NCI-H187 (cell line): Measurements from ENCODE around the gene ZNF324B.
"Not testable (repeated sequence)": the region's sequence is repeated elsewhere in the genome, so short reads cannot be mapped to it uniquely, and the experiment has no call there.

ENCODE experiments used
- DNase-seq, 2 experiments: peaks; one replicate each; lab custom pipeline; 2025; lab: John Stamatoyannopoulos, UW

ZNF324B gene

GRCh38 chr19:58455306-58455705, 3.9 kb downstream of the ZNF324B start:
- DNase-seq: no peak

GRCh38 chr19:58456111-58456510, 4.7 kb downstream of the ZNF324B start:
- DNase-seq: no peak

GRCh38 chr19:58460039-58460438, 8.6 kb downstream of the ZNF324B start:
- DNase-seq: no peak

GRCh38 chr19:58466089-58466759, 14.8 kb downstream of the ZNF324B start:
- DNase-seq: no peak

- peak; percentile 94 to 98 for DNase-seq
These were observed 15.6 kb downstream of the ZNF324B start, which contains the start of gene ZNF324 for GRCh38 chr19:58466760-58467589. Gene ZNF324, plus strand, starts transcription at chr19:58467080. Its CDS starts 2,106 bp downstream, at chr19:58469186.

GRCh38 chr19:58468216-58468839, 16.9 kb downstream of the ZNF324B start:
- DNase-seq: no peak

- no peak for DNase-seq
These were observed 18.0 kb downstream of the ZNF324B start for GRCh38 chr19:58469241-58470013.

- not testable (repeated sequence) for DNase-seq
These were observed 19.6 kb downstream of the ZNF324B start for GRCh38 chr19:58470837-58471543.

GRCh38 chr19:58471736-58472135, 20.3 kb downstream of the ZNF324B start:
- no peak for DNase-seq

- DNase-seq: no peak
These were observed 22.4 kb downstream of the ZNF324B start for GRCh38 chr19:58473775-58474174.

- DNase-seq: no peak
These were observed 23.0 kb downstream of the ZNF324B start for GRCh38 chr19:58474291-58474996.

- DNase-seq: no peak
These were observed 23.7 kb downstream of the ZNF324B start for GRCh38 chr19:58474997-58475713.

GRCh38 chr19:58475714-58476497, 24.5 kb downstream of the ZNF324B start, which contains the start of gene ZNF446:
Gene ZNF446, plus strand, starts transcription at chr19:58476352. Its CDS starts 867 bp downstream, at chr19:58477219.
- peak; percentile 92 to 95 for DNase-seq

GRCh38 chr19:58476498-58477015, 25.1 kb downstream of the ZNF324B start:
- DNase-seq: no peak

- no peak for DNase-seq
These were observed 25.7 kb downstream of the ZNF324B start for GRCh38 chr19:58477130-58477529.

GRCh38 chr19:58477871-58478270, 26.4 kb downstream of the ZNF324B start:
- no peak for DNase-seq

GRCh38 chr19:58479303-58479702, 27.9 kb downstream of the ZNF324B start:
- DNase-seq: no peak

- no peak for DNase-seq
These were observed 28.5 kb downstream of the ZNF324B start for GRCh38 chr19:58479736-58480480.
